Endothelial cell of umbilical vein (primary cell): Measurements from ENCODE around the gene DCLRE1A. TPM values are rescaled to one million over a fixed set of nuclear protein-coding genes. Genes with fewer than 3 reads are reported as not detected.

Source experiments
- BruUV-seq: library from RNA; stranded (reverse); fragments of 400-500 nt; replicated peaks from 2 replicates; lab custom pipeline; 2021; lab: Mats Ljungman, UMichigan
- CTCF ChIA-PET: fragments of 300-600, 350-600 bp; sonication (Branson Sonifier 250); formaldehyde crosslinking; loops from one replicate; lab custom pipeline; 2021; ENCODE audit warnings: antibody characterized with exemption, inconsistent platforms; lab: Charles Lee
- POLR2A ChIA-PET: fragments of 300-600, 350-600 bp; sonication (Branson Sonifier 250); formaldehyde crosslinking; loops from one replicate; lab custom pipeline; 2021; ENCODE audit warnings: antibody characterized with exemption, inconsistent platforms; lab: Charles Lee
- DNase-seq: peaks from one replicate; pipeline ENCODE4 v3.0.0-alpha.2; 2011; ENCODE audit warnings: low read depth, low spot score
- FAIRE-seq: peaks from 2 replicates; lab custom pipeline; 2011; peaks lifted over from hg19 to GRCh38; lab: Jason Lieb, UNC
- H2AFZ ChIP-seq: 2 replicates; pipeline ENCODE4 v1.6.0; 2012; ENCODE audit warnings: low read depth, low read length, control low read depth, inconsistent platforms
- H3K27ac ChIP-seq: 2 replicates; pipeline ENCODE4 v1.5.1; 2011; ENCODE audit warnings: low read depth, mild to moderate bottlenecking, control low read depth, low read length, moderate library complexity; ENCODE audit not compliant: insufficient read depth
- H3K27me3 ChIP-seq, 2 experiments: 2 replicates each; pipeline versions ENCODE4 v1.6.0 to v1.6.1; 2011; ENCODE audit warnings: low read length in 2 of 2, mixed read lengths in 1 of 2; ENCODE audit not compliant: control insufficient read depth in 2 of 2, insufficient read depth in 2 of 2
- H3K36me3 ChIP-seq, 2 experiments: 2 replicates in 1 of 2; 3 replicates in 1 of 2; pipeline ENCODE4 v1.5.1; 2011; ENCODE audit warnings: low read length in 2 of 2, mild to moderate bottlenecking in 1 of 2, moderate library complexity in 1 of 2; ENCODE audit not compliant: control insufficient read depth in 2 of 2, insufficient read depth in 2 of 2; ENCODE audit errors: extremely low read depth in 1 of 2
- H3K4me1 ChIP-seq: 3 replicates; pipeline ENCODE4 v1.5.1; 2011; ENCODE audit warnings: mild to moderate bottlenecking, low read length; ENCODE audit not compliant: control insufficient read depth, insufficient read depth; ENCODE audit errors: extremely low read depth
- H3K4me2 ChIP-seq: 2 replicates; pipeline ENCODE4 v1.6.1; 2011; ENCODE audit warnings: low read length, control low read depth, mixed read lengths; ENCODE audit not compliant: insufficient read depth
- H3K4me3 ChIP-seq, 3 experiments: fragments of 200-600 bp in 1 of 3; sonication (generic), shearing (Covaris generic) in 1 of 3; replicated peaks in 1 of 3; 2 replicates each; pipeline ENCODE4 v1.5.1; 2011 to 2016; ENCODE audit warnings: control low read depth in 3 of 3, low read length in 3 of 3, mild to moderate bottlenecking in 2 of 3, inconsistent platforms in 1 of 3, low read depth in 1 of 3, moderate library complexity in 1 of 3; ENCODE audit not compliant: insufficient read depth in 1 of 3
- H3K79me2 ChIP-seq: 2 replicates; pipeline ENCODE4 v1.6.0; 2012; ENCODE audit warnings: low read length, inconsistent platforms; ENCODE audit not compliant: control insufficient read depth, insufficient read depth
- H3K9ac ChIP-seq: replicated peaks from 2 replicates; pipeline ENCODE3; 2011; ENCODE audit warnings: low read length, control low read depth; ENCODE audit not compliant: insufficient read depth; ENCODE audit errors: extremely low read depth
- H3K9me1 ChIP-seq: replicated peaks from 3 replicates; pipeline ENCODE4 v1.6.0; 2011; ENCODE audit warnings: mild to moderate bottlenecking, low read length; ENCODE audit not compliant: control insufficient read depth, insufficient read depth; ENCODE audit errors: extremely low read depth
- H3K9me3 ChIP-seq: replicated peaks from 2 replicates; pipeline ENCODE4 v1.5.1; 2012; ENCODE audit warnings: low read length, inconsistent platforms; ENCODE audit not compliant: control insufficient read depth, insufficient read depth
- H4K20me1 ChIP-seq: replicated peaks from 2 replicates; pipeline ENCODE3; 2011; ENCODE audit warnings: mild to moderate bottlenecking, low read length; ENCODE audit not compliant: control insufficient read depth, insufficient read depth; ENCODE audit errors: extremely low read depth
- EZH2 ChIP-seq: IDR thresholded peaks from 2 replicates; pipeline ENCODE4 v1.6.1; 2012; ENCODE audit warnings: borderline replicate concordance, low read depth, mild to moderate bottlenecking, moderate library complexity, low read length, inconsistent platforms; ENCODE audit not compliant: severe bottlenecking
- FOS ChIP-seq: IDR thresholded peaks from 2 replicates; pipeline ENCODE4 v1.6.1; 2011; ENCODE audit warnings: mild to moderate bottlenecking, low read length, moderate library complexity, borderline replicate concordance; ENCODE audit not compliant: insufficient read depth
- GATA2 ChIP-seq: IDR thresholded peaks from 2 replicates; pipeline ENCODE4 v1.7.0; 2011; ENCODE audit warnings: low read depth, mild to moderate bottlenecking, moderate library complexity, mixed read lengths, low read length; ENCODE audit not compliant: insufficient read length, insufficient read depth
- JUN ChIP-seq: IDR thresholded peaks from 2 replicates; pipeline ENCODE4 v1.6.1; 2011; ENCODE audit warnings: borderline replicate concordance, low read depth; ENCODE audit not compliant: insufficient read length, insufficient read depth
- MYC ChIP-seq: IDR thresholded peaks from one replicate; pipeline ENCODE4 v1.6.1; 2011; ENCODE audit warnings: mild to moderate bottlenecking, low read depth, low read length
- POLR2A ChIP-seq: IDR thresholded peaks from 2 replicates; pipeline ENCODE4 v1.6.1; 2012; ENCODE audit warnings: low read depth, mild to moderate bottlenecking, control low read depth, low read length
- dilution Hi-C: fragments of 300-500 bp; cut with MboI; formaldehyde crosslinking; loops from one replicate; pipeline ENCODE4 v1.15.0; 2019; ENCODE audit warnings: low sequenced_read_pairs; ENCODE audit not compliant: extremely low pct_ligation_motif_present
- intact Hi-C: fragments of 100-400 bp; cut with micrococcal nuclease; formaldehyde crosslinking; loops from one replicate; pipeline ENCODE4 v1.10.0; 2022
- polyA plus RNA-seq, 4 experiments: library from polyadenylated mRNA; depleted of rRNA in 3 of 4; stranded (reverse) in 3 of 4; unstranded in 1 of 4; fragments of >200 nt; gene quantifications; 2 replicates each; pipeline versions ENCODE4 v1.2.1 to v1.2.3, GENCODE V29; 2011 to 2012; ENCODE audit warnings: missing spikeins in 1 of 4
- total RNA-seq: library from RNA; stranded (reverse); gene quantifications from 2 replicates; pipeline ENCODE4 v1.2.3, GENCODE V29; 2021
- TF ChIP-seq, protein P1 (sequence below), 2 donors: IDR thresholded peaks; 1 replicate in 1 of 2; 2 replicates in 1 of 2; pipeline ENCODE4 v1.5.1; 2011; ENCODE audit warnings: low read length in 2 of 2, mild to moderate bottlenecking in 2 of 2, moderate library complexity in 2 of 2, control low read depth in 1 of 2, inconsistent platforms in 1 of 2, low read depth in 1 of 2; ENCODE audit not compliant: insufficient read depth in 1 of 2; ENCODE audit errors: extremely low read depth in 1 of 2
- TF ChIP-seq, protein P2 (sequence below): IDR thresholded peaks from 2 replicates; pipeline ENCODE4 v1.6.1; 2011; ENCODE audit not compliant: insufficient read depth, insufficient read length

Gene DCLRE1A
- total and polyA plus RNA-seq, 2 donors (not counting 3 experiments of a cell fraction or from before 2014, with no cell fraction given): 3.6 to 6.7 TPM

DNA sequence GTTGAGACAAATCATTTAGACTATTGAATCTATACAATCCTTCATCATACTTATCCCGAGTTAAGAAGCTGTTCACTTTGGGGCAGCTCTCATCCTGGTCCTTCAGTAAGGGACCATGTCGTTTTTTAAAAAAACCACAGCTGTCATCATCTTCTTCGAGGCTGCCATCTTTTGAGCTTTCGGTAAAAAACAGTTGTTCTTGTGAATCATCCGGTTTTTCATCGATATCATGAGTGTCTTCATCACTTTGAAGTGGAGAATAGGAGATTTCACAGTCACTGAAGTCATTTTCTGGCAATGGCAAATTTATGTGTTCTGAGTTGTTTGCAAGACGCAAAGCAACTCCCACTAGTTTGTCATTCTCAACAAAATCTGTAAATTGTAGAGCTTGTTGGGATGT, 3.9 kb downstream of the DCLRE1A start:
- FAIRE-seq (no peak), DNase-seq (no peak)
- Histone ChIP-seq H3K79me2 (peaks cover 2% of the 10 kb centered on the region), H3K27ac (no peak overlapping the region), H3K36me3 (peaks cover 0 to 3% of the 10 kb centered on the region in 2 experiments), H3K9me3 (no peaks in the 10 kb centered on the region), H3K27me3 (no peaks in the 10 kb centered on the region), H4K20me1 (no peaks in the 10 kb centered on the region), H3K9ac (no peak overlapping the region), H3K4me2 (no peak overlapping the region), H3K4me1 (peaks cover 10% of the 10 kb centered on the region), H2AFZ (no peak overlapping the region), H3K4me3 (no peak overlapping the region), H3K9me1 (no peaks in the 10 kb centered on the region)
- intact Hi-C loops (no loop called here), dilution Hi-C loops (no loop called here)
- CTCF ChIA-PET: no interaction called here
- no TSS peak for BruUV-seq
- no peak for TF ChIP-seq POLR2A
- TF ChIP-seq MYC: no peak
- TF ChIP-seq, protein P1, sequence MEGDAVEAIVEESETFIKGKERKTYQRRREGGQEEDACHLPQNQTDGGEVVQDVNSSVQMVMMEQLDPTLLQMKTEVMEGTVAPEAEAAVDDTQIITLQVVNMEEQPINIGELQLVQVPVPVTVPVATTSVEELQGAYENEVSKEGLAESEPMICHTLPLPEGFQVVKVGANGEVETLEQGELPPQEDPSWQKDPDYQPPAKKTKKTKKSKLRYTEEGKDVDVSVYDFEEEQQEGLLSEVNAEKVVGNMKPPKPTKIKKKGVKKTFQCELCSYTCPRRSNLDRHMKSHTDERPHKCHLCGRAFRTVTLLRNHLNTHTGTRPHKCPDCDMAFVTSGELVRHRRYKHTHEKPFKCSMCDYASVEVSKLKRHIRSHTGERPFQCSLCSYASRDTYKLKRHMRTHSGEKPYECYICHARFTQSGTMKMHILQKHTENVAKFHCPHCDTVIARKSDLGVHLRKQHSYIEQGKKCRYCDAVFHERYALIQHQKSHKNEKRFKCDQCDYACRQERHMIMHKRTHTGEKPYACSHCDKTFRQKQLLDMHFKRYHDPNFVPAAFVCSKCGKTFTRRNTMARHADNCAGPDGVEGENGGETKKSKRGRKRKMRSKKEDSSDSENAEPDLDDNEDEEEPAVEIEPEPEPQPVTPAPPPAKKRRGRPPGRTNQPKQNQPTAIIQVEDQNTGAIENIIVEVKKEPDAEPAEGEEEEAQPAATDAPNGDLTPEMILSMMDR (IDR thresholded peaks at IDR 0.05; ENCODE audit: extremely low read depth in 1 of 2, insufficient read depth in 1 of 2, low read depth in 1 of 2, low read length in 2 of 2): no peak
- TF ChIP-seq JUN: no peak
- TF ChIP-seq, protein P2, sequence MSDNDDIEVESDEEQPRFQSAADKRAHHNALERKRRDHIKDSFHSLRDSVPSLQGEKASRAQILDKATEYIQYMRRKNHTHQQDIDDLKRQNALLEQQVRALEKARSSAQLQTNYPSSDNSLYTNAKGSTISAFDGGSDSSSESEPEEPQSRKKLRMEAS: no peak
- TF ChIP-seq FOS: no peak
- TF ChIP-seq GATA2: no peak
- TF ChIP-seq EZH2: no peak
- POLR2A ChIA-PET: no interaction called here
